ENCODE results near the gene CAMSAP3.

The CAMSAP3 gene

DNA sequence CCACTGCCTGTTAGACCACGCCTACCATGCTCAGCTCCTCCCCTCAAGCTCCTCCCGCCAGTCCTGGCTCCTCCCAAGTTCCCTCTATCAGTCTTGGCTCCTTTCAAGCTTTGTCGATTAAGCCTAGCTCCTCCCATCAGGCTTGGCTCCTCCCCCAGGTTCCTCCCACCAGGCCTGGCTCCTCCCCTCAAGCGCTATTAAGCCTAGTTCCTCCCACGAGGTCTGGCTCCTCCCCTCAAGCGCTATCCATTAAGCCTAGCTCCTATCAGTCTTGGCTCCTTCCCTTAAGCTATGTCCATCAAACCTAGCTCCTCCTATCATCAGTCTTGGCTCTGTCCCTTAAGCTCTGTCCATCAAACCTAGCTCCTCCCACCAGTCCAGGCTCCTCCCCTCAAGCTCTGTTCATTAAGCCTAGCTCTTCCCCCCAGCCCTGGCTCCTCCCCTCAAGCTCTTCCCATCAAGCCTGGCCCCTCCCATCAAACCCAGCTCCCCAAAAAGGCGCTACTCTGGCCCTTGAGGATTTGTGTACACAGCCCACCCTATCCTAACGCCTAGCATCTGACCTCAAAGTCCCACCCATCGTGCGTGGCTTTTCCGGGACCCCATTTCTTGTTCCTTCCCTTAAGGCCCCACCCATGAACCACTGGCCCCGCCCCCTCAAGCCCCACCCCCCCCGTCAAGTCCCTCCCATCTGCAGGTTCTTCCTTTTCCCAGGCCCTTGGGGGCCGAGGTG is 10.0 kb downstream of the CAMSAP3 start:
- TF ChIP-seq, protein P1, sequence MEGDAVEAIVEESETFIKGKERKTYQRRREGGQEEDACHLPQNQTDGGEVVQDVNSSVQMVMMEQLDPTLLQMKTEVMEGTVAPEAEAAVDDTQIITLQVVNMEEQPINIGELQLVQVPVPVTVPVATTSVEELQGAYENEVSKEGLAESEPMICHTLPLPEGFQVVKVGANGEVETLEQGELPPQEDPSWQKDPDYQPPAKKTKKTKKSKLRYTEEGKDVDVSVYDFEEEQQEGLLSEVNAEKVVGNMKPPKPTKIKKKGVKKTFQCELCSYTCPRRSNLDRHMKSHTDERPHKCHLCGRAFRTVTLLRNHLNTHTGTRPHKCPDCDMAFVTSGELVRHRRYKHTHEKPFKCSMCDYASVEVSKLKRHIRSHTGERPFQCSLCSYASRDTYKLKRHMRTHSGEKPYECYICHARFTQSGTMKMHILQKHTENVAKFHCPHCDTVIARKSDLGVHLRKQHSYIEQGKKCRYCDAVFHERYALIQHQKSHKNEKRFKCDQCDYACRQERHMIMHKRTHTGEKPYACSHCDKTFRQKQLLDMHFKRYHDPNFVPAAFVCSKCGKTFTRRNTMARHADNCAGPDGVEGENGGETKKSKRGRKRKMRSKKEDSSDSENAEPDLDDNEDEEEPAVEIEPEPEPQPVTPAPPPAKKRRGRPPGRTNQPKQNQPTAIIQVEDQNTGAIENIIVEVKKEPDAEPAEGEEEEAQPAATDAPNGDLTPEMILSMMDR (IDR thresholded peaks at IDR 0.05): no peak
- TF ChIP-seq ZFX (IDR thresholded peaks at IDR 0.05; ENCODE audit: borderline replicate concordance): no peak
- peak overlapping the region; percentile 42 for H3K27ac ChIP-seq

DNA sequence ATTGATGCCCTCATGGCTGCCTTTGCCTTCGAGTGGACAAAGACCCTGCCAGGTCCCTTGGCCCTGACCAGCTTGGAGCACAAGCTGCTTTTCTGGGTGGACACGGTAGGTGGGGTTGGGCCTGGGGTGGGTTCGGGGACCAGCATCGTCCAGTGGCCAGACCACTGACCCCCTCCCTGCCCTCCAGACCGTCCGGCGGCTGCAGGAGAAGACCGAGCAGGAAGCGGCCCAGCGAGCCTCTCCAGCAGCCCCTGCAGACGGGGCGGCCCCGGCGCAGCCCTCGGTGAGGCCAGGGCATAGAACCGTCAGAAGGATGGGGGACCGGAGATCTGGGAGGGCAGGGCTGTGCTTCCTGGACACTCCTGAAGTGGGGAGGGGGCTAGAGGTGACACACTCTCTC is 10.6 kb downstream of the CAMSAP3 start:
- peak overlapping the region; percentile 42 for H3K27ac ChIP-seq
- no peak for TF ChIP-seq ZFX (IDR thresholded peaks at IDR 0.05; ENCODE audit: borderline replicate concordance)
- TF ChIP-seq, protein P1 (IDR thresholded peaks at IDR 0.05): no peak

DNA sequence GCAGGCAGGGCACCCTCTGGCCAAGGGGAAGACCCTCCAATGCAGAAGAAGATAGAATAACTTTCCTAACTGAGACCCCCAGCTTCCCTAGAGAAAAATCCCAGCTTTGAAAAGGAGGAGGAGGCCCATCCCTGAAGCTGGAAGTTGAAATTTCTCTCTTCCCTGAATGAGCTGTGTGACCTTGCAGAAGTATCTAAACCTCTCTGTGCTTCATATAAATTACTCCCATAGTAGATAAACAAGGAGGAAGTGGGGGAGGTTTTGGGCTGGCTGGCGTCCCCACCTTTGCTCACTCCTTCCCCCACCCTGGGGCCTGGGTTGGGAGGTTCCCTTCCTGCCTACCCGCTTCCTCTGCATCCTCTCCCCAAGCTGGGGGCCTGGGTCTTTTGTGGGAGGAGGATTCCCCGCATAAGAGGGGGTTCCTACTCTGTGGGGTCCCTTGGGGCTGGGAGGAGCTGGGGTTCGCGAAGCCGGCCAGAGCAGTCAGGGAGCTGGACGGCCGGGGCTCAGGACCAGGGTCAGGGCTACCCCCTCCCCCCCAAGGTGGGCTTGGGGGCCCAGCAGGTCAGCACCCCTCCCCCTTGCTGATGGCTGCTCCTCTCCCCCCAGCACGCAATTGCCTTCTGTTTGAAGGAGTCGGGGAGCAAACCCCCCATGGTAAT is 11.7 kb downstream of the CAMSAP3 start:
- TF ChIP-seq ZFX (IDR thresholded peaks at IDR 0.05; ENCODE audit: borderline replicate concordance): no peak
- H3K27ac ChIP-seq: no peak overlapping the region

DNA sequence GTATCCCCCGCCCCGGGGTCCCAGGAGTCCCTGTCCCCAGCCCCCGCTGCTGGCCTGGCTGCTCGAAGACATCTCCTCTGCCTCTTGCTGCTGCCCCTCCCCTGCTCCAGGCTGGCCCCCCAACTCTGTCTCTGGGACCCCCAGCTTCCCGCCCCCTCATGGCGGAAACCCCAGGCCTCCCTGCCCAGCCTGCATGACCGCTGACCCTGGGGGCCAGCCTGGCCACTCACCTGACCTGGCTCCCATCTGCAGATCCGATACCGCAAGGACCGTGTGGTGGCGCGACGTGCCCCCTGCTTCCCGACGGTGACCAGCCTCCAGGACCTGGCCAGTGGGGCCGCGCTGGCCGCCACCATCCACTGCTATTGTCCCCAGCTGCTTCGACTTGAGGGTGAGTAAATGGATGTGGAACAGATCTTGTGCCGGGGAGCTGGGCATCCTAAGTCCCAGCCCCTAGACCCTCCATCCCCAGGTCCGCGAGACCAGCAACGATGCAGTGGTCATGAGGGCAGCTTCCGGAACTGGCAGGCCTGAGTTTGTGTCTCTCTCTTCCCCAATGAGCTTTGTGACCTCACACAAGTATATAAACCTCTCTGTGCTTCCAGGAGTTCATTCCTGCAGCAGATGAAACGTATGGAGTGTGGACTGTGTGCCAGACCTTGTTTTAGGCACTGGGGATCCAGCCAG is 12.4 kb downstream of the CAMSAP3 start:
- TF ChIP-seq, protein P1 (IDR thresholded peaks at IDR 0.05): no peak
- no peak for TF ChIP-seq ZFX (IDR thresholded peaks at IDR 0.05; ENCODE audit: borderline replicate concordance)
- no peak overlapping the region for H3K27ac ChIP-seq

DNA sequence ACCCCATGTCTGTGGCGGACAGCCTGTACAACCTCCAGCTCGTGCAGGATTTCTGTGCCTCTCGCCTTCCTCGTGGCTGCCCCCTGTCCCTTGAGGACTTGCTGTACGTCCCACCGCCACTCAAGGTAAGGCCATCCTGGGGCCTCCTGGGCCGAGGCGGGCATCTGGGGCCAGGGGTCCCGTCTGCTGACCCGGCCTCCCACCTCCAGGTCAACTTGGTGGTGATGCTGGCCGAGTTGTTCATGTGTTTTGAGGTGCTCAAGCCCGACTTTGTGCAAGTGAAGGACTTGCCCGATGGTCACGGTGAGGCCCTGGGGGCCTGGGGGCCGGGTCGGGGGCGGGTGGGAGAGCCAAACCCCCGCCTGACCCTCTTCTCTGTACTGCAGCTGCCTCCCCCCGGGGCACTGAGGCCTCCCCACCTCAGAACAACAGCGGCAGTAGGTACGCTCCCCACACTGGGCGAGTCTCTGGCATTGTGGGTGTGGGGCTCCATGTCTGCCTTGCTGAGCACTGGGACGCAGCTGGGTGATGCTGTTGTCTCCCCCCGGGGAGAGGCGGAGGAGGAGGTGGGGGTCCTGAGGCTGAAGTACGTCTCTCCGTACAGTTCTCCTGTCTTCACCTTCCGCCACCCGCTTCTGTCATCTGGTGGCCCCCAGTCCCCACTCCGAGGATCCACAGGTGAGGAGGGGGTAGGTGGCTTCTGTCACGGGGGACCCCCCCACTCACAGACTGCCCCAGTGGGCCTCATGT is 15.0 kb downstream of the CAMSAP3 start:
- TF ChIP-seq, protein P1 (IDR thresholded peaks at IDR 0.05): no peak
- no peak for TF ChIP-seq ZFX (IDR thresholded peaks at IDR 0.05; ENCODE audit: borderline replicate concordance)
- no peak overlapping the region for H3K27ac ChIP-seq

DNA sequence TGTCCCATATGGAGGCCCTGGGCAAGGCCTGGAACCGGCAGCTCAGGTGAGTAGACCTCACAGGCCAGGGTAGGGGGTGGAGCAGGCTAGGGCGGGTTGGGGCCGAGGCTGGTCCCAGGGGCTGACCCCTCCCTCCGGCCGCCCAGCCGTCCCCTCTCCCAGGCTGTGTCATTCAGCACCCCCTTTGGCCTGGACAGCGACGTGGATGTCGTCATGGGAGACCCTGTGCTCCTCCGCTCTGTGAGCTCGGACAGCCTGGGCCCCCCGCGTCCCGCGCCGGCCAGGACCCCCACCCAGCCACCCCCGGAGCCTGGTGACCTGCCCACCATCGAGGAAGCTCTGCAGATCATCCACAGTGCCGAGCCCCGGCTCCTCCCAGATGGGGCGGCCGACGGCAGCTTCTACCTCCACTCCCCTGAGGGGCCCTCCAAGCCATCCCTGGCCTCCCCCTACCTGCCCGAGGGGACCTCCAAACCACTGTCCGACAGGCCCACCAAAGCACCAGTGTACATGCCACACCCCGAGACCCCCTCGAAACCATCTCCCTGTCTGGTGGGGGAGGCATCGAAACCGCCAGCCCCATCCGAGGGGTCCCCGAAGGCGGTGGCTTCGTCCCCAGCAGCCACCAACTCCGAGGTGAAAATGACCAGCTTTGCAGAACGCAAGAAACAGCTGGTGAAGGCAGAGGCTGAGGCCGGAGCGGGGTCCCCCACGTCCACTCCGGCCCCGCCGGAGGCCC is 16.0 kb downstream of the CAMSAP3 start:
- TF ChIP-seq ZFX (IDR thresholded peaks at IDR 0.05; ENCODE audit: borderline replicate concordance): no peak
- TF ChIP-seq, protein P1 (IDR thresholded peaks at IDR 0.05): no peak

More for the DNA sequence above, 16.0 kb downstream of the CAMSAP3 start:
- no peak overlapping the region for H3K27ac ChIP-seq
